Measurements from ENCODE around the gene MIB2. TPM values are rescaled to one million over a fixed set of nuclear protein-coding genes. Genes with fewer than 3 reads are reported as not detected.

MIB2 gene
- total and polyA plus RNA-seq, 10 of the 15 experiments (the other 5 are each of a cell fraction or from before 2014, with no cell fraction given) = 0.42 to 26.8 (median 10.9) TPM; not detected in 1

- TF ChIP-seq ELK1 (IDR thresholded peaks at IDR 0.05; ENCODE audit: low read depth, low read length) = no peak; the same call in 1 of the 2 replicates
- no peak for TF ChIP-seq STAT1 (conservative IDR thresholded peaks at IDR 0.05)
- no peak for TF ChIP-seq PBX3 (IDR thresholded peaks at IDR 0.05; ENCODE audit: insufficient replicate concordance, low read depth, low read length)
- TF ChIP-seq HDAC2 (IDR thresholded peaks at IDR 0.05) = no peak
- no peak for TF ChIP-seq ZNF207 (IDR thresholded peaks at IDR 0.05; ENCODE audit: borderline replicate concordance)
- no peak for TF ChIP-seq EZH2 (IDR thresholded peaks at IDR 0.05; ENCODE audit: borderline replicate concordance, control insufficient read depth, low read depth, low read length)
- TF ChIP-seq JUNB (IDR thresholded peaks at IDR 0.05) = no peak
- no peak for TF ChIP-seq ZNF592 (IDR thresholded peaks at IDR 0.05)
- TF ChIP-seq MLLT1 (IDR thresholded peaks at IDR 0.05) = peak; percentile 90
- no peak for TF ChIP-seq PAX8 (IDR thresholded peaks at IDR 0.05)
- peak; percentile 51 for TF ChIP-seq BCL11A (IDR thresholded peaks at IDR 0.05; ENCODE audit: low read depth, low read length)
- TF ChIP-seq SMC3 (IDR thresholded peaks at IDR 0.05; ENCODE audit: borderline replicate concordance, low read length) = 0 out of 2 replicates have a peak, but pooled peaks have one; percentile 6
- TF ChIP-seq RCOR1 (conservative IDR thresholded peaks at IDR 0.05; ENCODE audit: low read depth, low read length) = no peak
- peak; percentile 63 for TF ChIP-seq POLR2A (IDR thresholded peaks at IDR 0.05; ENCODE audit: low read depth, low read length)
- TF ChIP-seq CBX5 (IDR thresholded peaks at IDR 0.05; ENCODE audit: low read depth) = no peak
- 0 out of 2 replicates have a peak, but pooled peaks have one; percentile 16 for TF ChIP-seq ZNF384 (IDR thresholded peaks at IDR 0.05; ENCODE audit: borderline replicate concordance, low read depth, low read length)
- TF ChIP-seq MEF2B (IDR thresholded peaks at IDR 0.05; ENCODE audit: partially characterized antibody, poor library complexity, severe bottlenecking) = peak; percentile 98
- TF ChIP-seq MTA3 (IDR thresholded peaks at IDR 0.05; ENCODE audit: borderline replicate concordance, low read length) = peak; percentile 81; the same call in 1 of the 2 replicates
- TF ChIP-seq ZNF274 (IDR thresholded peaks at IDR 0.05; ENCODE audit: insufficient read depth, insufficient read length) = no peak
- TF ChIP-seq CEBPB (IDR thresholded peaks at IDR 0.05; ENCODE audit: borderline replicate concordance in 1 of 2, low read depth in 2 of 2, low read length in 2 of 2) = no peak
These were observed 62.6 kb downstream of the MIB2 start (continued) for GRCh38 chr1:1677718-1678580.
